A549 (cell line): ENCODE results near the gene MYOF.

ENCODE experiments used
- TF ChIP-seq, protein P1 (sequence below): IDR thresholded peaks from 2 replicates; pipeline ENCODE4 v1.6.1; 2012
- TF ChIP-seq, protein P2 (sequence below): fragments of 150-350 bp; IDR thresholded peaks from 2 replicates; pipeline ENCODE4 v1.6.1; 2014; ENCODE audit warnings: low read depth, mild to moderate bottlenecking, low read length
- TF ChIP-seq, protein P3 (sequence below): fragments of >200 bp; sonication (Bioruptor Twin); formaldehyde crosslinking; IDR thresholded peaks from 3 replicates; pipeline ENCODE4 v1.5.1; 2016
- TF ChIP-seq, protein P4 (sequence below): IDR thresholded peaks from 2 replicates; pipeline ENCODE4 v1.6.1; 2012; ENCODE audit warnings: low read depth, borderline replicate concordance

DNA sequence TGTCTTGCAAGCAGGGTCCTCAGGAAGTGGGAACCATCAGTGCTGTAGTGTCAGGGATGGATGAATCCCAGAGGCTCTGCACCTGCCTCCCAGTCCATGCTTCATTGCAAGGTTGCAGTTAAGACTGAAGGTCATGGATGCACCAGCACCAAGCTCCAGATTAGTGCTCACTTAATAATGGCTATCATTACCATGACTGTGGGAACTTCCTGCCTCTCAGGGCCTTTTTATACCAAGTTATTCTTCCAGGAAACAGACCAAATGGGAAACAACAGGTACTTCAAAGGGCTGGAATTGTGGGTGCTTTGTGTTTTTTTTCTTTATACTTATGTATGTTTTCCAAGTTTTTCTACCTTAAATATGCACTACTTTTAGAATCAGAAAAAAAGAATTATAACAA, 210.8 kb downstream of the MYOF start:
- TF ChIP-seq, protein P1, sequence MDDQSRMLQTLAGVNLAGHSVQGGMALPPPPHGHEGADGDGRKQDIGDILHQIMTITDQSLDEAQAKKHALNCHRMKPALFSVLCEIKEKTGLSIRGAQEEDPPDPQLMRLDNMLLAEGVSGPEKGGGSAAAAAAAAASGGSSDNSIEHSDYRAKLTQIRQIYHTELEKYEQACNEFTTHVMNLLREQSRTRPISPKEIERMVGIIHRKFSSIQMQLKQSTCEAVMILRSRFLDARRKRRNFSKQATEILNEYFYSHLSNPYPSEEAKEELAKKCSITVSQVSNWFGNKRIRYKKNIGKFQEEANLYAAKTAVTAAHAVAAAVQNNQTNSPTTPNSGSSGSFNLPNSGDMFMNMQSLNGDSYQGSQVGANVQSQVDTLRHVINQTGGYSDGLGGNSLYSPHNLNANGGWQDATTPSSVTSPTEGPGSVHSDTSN, result no peak
- TF ChIP-seq, protein P2, sequence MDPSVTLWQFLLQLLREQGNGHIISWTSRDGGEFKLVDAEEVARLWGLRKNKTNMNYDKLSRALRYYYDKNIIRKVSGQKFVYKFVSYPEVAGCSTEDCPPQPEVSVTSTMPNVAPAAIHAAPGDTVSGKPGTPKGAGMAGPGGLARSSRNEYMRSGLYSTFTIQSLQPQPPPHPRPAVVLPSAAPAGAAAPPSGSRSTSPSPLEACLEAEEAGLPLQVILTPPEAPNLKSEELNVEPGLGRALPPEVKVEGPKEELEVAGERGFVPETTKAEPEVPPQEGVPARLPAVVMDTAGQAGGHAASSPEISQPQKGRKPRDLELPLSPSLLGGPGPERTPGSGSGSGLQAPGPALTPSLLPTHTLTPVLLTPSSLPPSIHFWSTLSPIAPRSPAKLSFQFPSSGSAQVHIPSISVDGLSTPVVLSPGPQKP, result no peak
- TF ChIP-seq, protein P3, sequence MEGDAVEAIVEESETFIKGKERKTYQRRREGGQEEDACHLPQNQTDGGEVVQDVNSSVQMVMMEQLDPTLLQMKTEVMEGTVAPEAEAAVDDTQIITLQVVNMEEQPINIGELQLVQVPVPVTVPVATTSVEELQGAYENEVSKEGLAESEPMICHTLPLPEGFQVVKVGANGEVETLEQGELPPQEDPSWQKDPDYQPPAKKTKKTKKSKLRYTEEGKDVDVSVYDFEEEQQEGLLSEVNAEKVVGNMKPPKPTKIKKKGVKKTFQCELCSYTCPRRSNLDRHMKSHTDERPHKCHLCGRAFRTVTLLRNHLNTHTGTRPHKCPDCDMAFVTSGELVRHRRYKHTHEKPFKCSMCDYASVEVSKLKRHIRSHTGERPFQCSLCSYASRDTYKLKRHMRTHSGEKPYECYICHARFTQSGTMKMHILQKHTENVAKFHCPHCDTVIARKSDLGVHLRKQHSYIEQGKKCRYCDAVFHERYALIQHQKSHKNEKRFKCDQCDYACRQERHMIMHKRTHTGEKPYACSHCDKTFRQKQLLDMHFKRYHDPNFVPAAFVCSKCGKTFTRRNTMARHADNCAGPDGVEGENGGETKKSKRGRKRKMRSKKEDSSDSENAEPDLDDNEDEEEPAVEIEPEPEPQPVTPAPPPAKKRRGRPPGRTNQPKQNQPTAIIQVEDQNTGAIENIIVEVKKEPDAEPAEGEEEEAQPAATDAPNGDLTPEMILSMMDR, result no peak
- TF ChIP-seq, protein P4, sequence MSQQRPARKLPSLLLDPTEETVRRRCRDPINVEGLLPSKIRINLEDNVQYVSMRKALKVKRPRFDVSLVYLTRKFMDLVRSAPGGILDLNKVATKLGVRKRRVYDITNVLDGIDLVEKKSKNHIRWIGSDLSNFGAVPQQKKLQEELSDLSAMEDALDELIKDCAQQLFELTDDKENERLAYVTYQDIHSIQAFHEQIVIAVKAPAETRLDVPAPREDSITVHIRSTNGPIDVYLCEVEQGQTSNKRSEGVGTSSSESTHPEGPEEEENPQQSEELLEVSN, result no peak
